ENCODE data around the gene MED13L.

GRCh38 chr12:116011217-116011616 is 266.3 kb downstream of the MED13L start:
- no peak for TF ChIP-seq CTCF (IDR thresholded peaks at IDR 0.05)
- TF ChIP-seq POLR2A (IDR thresholded peaks at IDR 0.05), result no peak

Measured in testis (tissue), 2 donors.